ENCODE measurements around the gene DAZAP2. TPM values are rescaled to one million over a fixed set of nuclear protein-coding genes. Genes with fewer than 3 reads are reported as not detected.
A peak's percentile ranks its signal among the peaks of the same experiment; 100 is the strongest.

The DAZAP2 gene
- total and polyA plus RNA-seq, 9 of the 15 experiments (the other 6 are each of a cell fraction or from before 2014, with no cell fraction given) = 116 to 668 (median 227) TPM

GRCh38 chr12:51196547-51196946 lies 42.1 kb upstream of the DAZAP2 start:
- no TSS peak for BruUV-seq (replicated peaks)
- H3K9me1 ChIP-seq (ENCODE audit: control insufficient read depth, insufficient read depth, low read length) = no peaks in the 10 kb centered on the region
- ATAC-seq (no peak), DNase-seq (ENCODE audit: extremely low read depth in 1 of 4, low spot score in 3 of 4) (no peak), FAIRE-seq (no peak)
- H3K4me1 ChIP-seq (replicated peaks in 1 of 2; ENCODE audit: control insufficient read depth in 2 of 2, insufficient read depth in 2 of 2, low read length in 2 of 2) = peaks cover 0 to 17% of the 10 kb centered on the region in 2 experiments; a peak in 3 of 5 replicates
- no peaks in the 10 kb centered on the region for H3K79me2 ChIP-seq (ENCODE audit: control insufficient read depth, insufficient read depth, low read length)
- no peak for TF ChIP-seq MEIS2 (IDR thresholded peaks at IDR 0.05; ENCODE audit: partially characterized antibody)
- TF ChIP-seq ZNF695 (CRISPR knock-in tag; IDR thresholded peaks at IDR 0.05) = no peak
- TF ChIP-seq ZBTB43 (CRISPR knock-in tag; IDR thresholded peaks at IDR 0.05) = no peak
- H3K4me2 ChIP-seq (ENCODE audit: insufficient read depth, low read length) = no peak overlapping the region
- H3K9me3 ChIP-seq (replicated peaks; ENCODE audit: control insufficient read depth, insufficient read depth, low read depth, low read length) = no peaks in the 10 kb centered on the region
- no peaks in the 10 kb centered on the region for H4K20me1 ChIP-seq (replicated peaks; ENCODE audit: control insufficient read depth, insufficient read depth, low read length)
- ChIA-PET POLR2A (interaction anchor here (0.6 to 1.6 kb wide), 3 partner anchors 8 to 218 kb away, joined by 3 to 7 read pairs (median 3); no protein-coding TSS in a partner anchor), CTCF (ENCODE audit: low intra/inter-chr PET ratio) (no interaction called here)
- no peak overlapping the region for H3K27ac ChIP-seq (ENCODE audit: extremely low read depth, low read depth, low read length)
- intact Hi-C loops (cut with micrococcal nuclease) = no loop called here
- in situ Hi-C loops (cut with MboI) = no loop called here
- H3K36me3 ChIP-seq (ENCODE audit: control insufficient read depth, insufficient read depth, low read length) = no peaks in the 10 kb centered on the region
- no peaks in the 10 kb centered on the region for H3K27me3 ChIP-seq (ENCODE audit: control insufficient read depth in 2 of 2, insufficient read depth in 2 of 2, low read length in 2 of 2)
- no peak overlapping the region for H3K4me3 ChIP-seq
- peak overlapping the region in 1 of 2 experiments; percentile 41; a peak in 1 of 4 replicates for H3K9ac ChIP-seq (ENCODE audit: insufficient read depth in 1 of 2, low read depth in 2 of 2, low read length in 2 of 2)
- 20% methylated on average over 8 of the region's 9 CpGs for WGBS (ENCODE audit: insufficient coverage, low coverage, missing lambda C conversion rate)
- no peak overlapping the region for H2AFZ ChIP-seq (ENCODE audit: low read depth, low read length)

Data from K562 (cell line).